ENCODE data around the gene PTPRCAP.
"Not testable (repeated sequence)": the region's sequence is repeated elsewhere in the genome, so short reads cannot be mapped to it uniquely, and the experiment has no call there.

PTPRCAP gene, protein sequence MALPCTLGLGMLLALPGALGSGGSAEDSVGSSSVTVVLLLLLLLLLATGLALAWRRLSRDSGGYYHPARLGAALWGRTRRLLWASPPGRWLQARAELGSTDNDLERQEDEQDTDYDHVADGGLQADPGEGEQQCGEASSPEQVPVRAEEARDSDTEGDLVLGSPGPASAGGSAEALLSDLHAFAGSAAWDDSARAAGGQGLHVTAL

DNA sequence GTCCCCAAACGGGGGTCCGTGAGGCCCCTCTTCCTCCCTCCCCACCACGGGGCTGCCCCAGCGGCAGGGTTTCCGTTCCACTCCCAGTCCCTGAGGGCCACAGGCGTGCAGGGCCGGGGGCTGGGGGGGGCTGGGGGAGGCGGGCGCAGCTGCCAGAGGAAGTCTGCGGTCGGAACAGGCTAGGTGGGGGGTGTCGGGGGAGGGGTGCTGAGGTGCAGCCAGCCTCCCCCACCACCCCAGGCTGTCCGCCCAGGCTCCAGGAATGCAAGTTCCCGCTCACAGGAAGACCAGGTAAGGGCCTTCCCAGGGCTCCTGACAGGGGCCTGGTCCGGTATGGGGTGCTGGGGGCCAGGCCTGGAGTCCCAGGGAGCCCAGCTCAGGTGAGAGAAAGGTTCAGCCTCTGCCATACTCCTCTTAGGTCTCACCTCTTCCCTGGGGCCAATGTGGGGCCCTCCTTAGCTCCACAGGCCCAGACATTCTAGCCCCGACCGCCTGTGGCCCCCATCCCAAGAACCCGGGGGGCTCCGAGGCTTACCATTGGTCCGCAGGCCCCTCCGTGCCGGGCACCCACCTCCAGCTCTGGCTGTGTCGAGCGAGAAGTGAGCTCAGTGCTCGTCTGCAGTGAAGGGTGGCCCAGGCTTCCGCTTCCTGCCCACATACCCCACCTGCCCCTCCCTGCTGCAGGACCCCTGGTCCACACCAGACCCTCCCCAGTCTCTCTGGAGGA lies at the start of gene PTPRCAP:
Gene PTPRCAP, minus strand, starts transcription at position 601 of the 727 bp plus-strand sequence. Its CDS starts 63 bp downstream, at position 538.
- Histone ChIP-seq H2AFZ (ENCODE audit: low read depth, low read length) (no peak within 1 kb of the TSS), H3K4me3 (ENCODE audit: low read length) (no peak within 1 kb of the TSS), H3K9me3 (ENCODE audit: low read length) (no peaks in the 10 kb centered on the region), H3K36me3 (ENCODE audit: insufficient read depth, low read length) (peaks cover 53% of the 10 kb centered on the region), H3K4me1 (ENCODE audit: insufficient read depth, low read length) (peaks cover under 1% of the 10 kb centered on the region), H3K27me3 (ENCODE audit: insufficient read depth, low read length) (no peaks in the 10 kb centered on the region)

DNA sequence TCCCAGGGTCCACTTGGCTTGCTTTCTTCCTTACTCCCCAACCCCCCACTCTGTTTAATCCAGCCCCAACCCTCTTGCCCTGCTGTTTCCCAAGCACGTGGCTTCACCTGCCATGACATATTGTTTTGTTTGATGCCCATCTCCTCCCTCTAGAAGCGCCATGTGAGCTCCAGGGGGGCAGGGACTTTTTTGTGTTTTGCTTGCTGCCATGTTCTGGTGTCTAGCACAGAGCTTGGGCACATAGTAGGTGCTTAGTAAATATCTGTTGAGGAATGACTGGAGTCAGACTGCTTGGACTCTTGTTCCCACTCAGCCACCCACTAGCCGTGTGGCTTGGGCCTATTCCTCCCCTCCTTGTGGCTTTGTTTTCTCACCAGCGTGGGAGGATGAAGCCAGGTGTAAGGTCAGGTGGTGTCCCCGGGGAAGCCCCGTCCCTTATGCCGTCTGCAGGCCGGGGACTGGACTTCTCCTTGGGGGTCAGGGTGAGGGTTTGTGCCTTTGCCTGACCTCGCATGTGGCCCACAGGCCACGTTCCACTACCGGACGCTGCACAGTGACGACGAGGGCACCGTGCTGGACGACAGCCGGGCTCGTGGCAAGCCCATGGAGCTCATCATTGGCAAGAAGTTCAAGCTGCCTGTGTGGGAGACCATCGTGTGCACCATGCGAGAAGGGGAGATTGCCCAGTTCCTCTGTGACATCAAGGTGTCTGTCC lies 49.2 kb upstream of the PTPRCAP start:
- Histone ChIP-seq H3K4me1 (ENCODE audit: insufficient read depth, low read length) (peaks cover 12% of the 10 kb centered on the region), H3K36me3 (ENCODE audit: insufficient read depth, low read length) (peaks cover 30% of the 10 kb centered on the region), H3K27me3 (ENCODE audit: insufficient read depth, low read length) (no peaks in the 10 kb centered on the region), H3K9me3 (ENCODE audit: low read length) (no peaks in the 10 kb centered on the region), H2AFZ (ENCODE audit: low read depth, low read length) (no peak overlapping the region), H3K4me3 (ENCODE audit: low read length) (no peak overlapping the region)

DNA sequence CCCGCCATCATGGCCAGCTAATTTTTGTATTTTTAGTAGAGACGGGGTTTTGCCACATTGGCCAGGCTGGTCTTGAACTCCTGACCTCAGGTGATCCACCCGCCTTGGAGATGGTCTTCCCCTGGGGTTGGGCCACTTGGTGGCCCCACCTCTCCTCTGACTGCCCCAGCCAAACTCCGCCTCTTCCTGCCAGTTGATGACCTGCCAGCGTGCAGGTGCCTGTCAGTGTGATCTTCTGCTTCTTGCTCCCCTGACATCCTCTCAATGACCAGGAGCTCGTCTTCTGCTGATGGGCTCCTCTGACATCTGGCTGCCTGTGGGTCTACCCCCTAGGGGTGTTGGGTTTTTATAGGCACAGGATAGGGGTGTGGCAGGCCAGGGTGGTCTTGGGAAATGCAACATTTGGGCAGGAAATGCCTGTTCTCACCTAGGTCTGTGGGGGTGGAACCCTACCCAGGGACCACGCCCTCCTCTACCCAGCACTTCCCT lies 48.4 kb upstream of the PTPRCAP start:
- not testable (repeated sequence) for H3K27me3 ChIP-seq (ENCODE audit: insufficient read depth, low read length); H3K9me3 ChIP-seq (ENCODE audit: low read length); H2AFZ ChIP-seq (ENCODE audit: low read depth, low read length); H3K4me3 ChIP-seq (ENCODE audit: low read length)
- peaks cover 23% of the 10 kb centered on the region for H3K36me3 ChIP-seq (ENCODE audit: insufficient read depth, low read length)
- H3K4me1 ChIP-seq (ENCODE audit: insufficient read depth, low read length), result peaks cover 10% of the 10 kb centered on the region

DNA sequence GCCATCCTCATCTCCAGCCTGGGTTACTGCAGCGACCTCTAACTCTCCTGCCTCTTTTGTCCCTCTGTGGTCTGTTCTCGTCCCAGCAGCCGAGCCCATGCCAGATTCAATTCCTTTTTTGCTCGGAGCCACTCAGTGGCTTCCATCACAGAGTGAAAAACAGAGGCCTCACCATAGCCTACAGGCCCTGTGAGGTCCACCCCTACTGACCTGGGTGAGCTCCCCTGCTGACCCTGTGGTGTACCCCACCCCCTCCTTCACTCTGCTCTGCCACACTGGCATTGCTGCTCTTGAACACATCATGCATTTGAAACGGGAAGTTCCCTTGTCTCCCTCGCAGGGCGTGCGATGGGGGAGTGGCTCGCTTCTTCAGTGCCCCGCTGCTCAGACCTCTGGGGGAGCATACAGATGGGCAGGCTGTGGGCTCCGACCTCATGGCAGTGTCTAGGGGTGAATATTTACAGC lies 47.4 kb upstream of the PTPRCAP start:
- Histone ChIP-seq H3K27me3 (ENCODE audit: insufficient read depth, low read length) (no peaks in the 10 kb centered on the region), H3K36me3 (ENCODE audit: insufficient read depth, low read length) (peaks cover 14% of the 10 kb centered on the region), H3K4me1 (ENCODE audit: insufficient read depth, low read length) (peaks cover 6% of the 10 kb centered on the region), H2AFZ (ENCODE audit: low read depth, low read length) (no peak overlapping the region), H3K4me3 (ENCODE audit: low read length) (no peak overlapping the region), H3K9me3 (ENCODE audit: low read length) (no peaks in the 10 kb centered on the region)

DNA sequence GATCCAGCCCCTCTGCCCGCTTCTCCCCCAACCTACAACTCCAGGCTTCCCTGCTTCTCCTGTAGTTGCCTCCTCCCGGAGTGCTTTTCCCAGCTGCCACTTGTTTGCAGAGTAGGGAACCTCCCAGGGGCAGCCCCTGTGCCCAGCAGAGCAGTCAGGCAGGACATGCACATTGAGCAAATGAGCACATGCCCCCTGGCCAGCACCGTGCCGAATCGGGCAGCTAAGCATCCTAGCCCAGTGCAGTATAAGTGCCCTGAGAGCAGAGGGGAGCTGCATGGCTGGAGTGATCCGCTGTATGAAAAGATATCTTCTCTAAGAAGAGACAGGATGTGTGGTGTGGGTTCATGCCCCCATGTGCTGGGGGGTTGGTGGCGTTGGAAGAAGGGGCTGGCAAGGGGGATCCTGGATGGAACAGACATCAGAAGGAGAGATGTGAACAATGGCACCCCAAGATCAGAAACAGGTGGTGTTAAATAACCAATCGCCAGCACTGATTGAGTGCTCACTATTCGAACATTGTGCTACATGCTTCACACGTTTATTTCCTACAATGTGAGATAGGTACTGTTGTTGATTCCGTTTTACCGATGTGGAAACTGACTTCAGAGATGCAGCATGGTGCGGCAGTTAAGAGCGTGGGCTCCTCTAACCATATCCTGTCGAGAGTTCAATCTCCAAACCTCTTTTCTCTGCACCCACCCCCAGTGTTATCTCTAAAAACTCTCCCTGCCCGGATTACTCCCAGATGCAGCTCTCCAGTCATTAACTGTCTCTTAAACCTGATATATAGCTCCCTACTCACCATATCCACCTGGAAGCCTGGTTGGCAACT lies 46.6 kb upstream of the PTPRCAP start:
- Histone ChIP-seq H3K9me3 (ENCODE audit: low read length) (no peaks in the 10 kb centered on the region), H2AFZ (ENCODE audit: low read depth, low read length) (no peak overlapping the region), H3K4me1 (ENCODE audit: insufficient read depth, low read length) (peaks cover 6% of the 10 kb centered on the region), H3K27me3 (ENCODE audit: insufficient read depth, low read length) (no peaks in the 10 kb centered on the region), H3K36me3 (ENCODE audit: insufficient read depth, low read length) (peaks cover 11% of the 10 kb centered on the region), H3K4me3 (ENCODE audit: low read length) (peak overlapping the region; percentile 58)

DNA sequence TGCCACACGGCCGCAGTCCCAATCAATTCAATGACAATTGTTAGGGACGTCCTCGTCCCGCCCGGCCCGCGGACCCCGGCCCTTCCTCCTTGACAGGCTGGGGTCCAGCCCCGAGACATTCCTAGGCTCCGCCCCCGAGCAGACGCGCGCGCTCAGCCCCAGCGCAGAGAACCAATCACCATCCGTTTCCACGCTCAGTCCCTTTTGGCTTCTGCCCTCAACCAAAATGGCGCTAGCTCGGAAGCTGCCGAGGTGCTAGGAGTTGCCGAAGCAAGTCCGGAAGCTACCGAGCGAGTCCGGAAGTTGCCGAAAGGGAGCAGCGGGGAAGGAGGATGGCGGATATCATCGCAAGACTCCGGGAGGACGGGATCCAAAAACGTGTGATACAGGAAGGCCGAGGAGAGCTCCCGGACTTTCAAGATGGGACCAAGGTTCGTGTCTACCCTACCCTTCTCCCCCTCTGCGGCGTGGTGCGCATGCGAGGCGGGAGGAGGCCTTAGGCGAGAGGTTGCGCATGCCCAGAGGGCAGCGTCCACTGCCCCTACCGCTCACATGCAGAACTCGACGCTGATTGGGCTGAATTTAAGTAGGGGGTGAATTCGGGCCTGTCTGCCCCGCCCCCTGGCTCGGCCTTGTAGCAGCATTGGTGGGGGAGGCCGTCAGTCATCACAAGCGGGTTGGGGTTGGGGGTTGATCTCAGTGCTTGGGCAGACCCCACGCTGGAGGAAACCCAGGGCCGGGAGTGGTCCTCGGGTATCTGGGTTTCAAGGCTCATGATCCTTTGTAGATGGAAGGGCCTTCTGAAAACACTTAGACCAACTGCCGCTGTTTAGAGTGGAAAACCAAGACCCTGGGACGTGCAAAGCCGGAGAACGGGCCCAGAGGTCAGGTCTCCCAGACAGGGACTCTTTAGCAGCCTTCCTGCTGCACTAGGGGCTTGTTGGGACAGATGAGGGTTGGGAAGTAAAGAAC lies 45.6 kb upstream of the PTPRCAP start, which contains the start of gene AIP:
Gene AIP, plus strand, starts transcription at position 200 of the 972 bp plus-strand sequence. Its CDS starts 133 bp downstream, at position 333.
- Histone ChIP-seq H3K27me3 (ENCODE audit: insufficient read depth, low read length) (no peaks in the 10 kb centered on the region), H3K9me3 (ENCODE audit: low read length) (no peaks in the 10 kb centered on the region), H2AFZ (ENCODE audit: low read depth, low read length) (peak within 1 kb of the TSS; percentile 64), H3K4me3 (ENCODE audit: low read length) (peak within 1 kb of the TSS; percentile 58), H3K4me1 (ENCODE audit: insufficient read depth, low read length) (peaks cover 6% of the 10 kb centered on the region), H3K36me3 (ENCODE audit: insufficient read depth, low read length) (peaks cover 9% of the 10 kb centered on the region)

DNA sequence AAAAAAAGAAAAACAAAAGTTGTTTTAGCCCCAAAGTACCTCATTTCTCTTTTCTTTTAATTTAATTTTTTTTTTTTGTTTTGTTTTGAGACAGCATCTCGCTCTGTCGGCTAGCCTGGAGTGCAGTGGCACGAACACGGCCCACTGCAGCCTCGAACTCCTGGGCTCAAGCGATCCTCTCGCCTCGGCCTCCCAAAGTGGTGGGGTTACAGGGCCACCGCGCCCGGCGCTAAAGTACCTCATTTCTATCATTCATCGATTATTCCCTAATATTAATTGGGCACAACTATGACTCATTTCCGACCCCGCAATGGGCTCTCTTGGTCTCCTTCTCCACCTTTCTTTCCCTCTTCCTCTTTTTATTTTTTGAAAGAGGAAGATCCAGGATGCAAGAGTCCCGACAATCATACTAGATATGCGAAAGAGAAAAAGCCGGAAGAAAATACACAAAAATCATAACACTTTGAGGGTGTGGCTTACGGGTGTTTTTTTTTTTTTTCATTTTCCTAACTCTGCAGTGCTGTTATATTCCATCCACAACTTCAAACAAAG lies 44.9 kb upstream of the PTPRCAP start:
- H3K4me1 ChIP-seq (ENCODE audit: insufficient read depth, low read length), result peaks cover 6% of the 10 kb centered on the region
- peaks cover 5% of the 10 kb centered on the region for H3K36me3 ChIP-seq (ENCODE audit: insufficient read depth, low read length)
- no peaks in the 10 kb centered on the region for H3K9me3 ChIP-seq (ENCODE audit: low read length)
- peak overlapping the region; percentile 64 for H2AFZ ChIP-seq (ENCODE audit: low read depth, low read length)
- H3K4me3 ChIP-seq (ENCODE audit: low read length), result peak overlapping the region; percentile 58
- H3K27me3 ChIP-seq (ENCODE audit: insufficient read depth, low read length), result no peaks in the 10 kb centered on the region

DNA sequence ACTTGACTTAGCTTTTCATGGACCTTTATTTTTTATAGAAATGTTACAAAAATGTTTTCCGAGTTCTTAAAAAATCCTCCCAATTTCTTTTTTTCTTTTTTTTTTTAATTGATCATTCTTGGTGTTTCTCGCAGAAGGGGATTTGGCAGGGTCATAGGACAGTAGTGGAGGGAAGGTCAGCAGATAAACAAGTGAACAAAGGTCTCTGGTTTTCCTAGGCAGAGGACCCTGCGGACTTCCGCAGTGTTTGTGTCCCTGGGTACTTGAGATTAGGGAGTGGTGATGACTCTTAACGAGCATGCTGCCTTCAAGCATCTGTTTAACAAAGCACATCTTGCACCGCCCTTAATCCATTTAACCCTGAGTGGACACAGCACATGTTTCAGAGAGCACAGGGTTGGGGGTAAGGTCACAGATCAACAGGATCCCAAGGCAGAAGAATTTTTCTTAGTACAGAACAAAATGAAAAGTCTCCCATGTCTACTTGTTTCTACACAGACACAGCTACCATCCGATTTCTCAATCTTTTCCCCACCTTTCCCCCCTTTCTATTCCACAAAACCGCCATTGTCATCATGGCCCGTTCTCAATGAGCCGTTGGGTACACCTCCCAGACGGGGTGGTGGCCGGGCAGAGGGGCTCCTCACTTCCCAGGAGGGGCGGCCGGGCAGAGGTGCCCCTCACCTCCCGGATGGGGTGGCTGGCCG lies 40.0 kb upstream of the PTPRCAP start:
- not testable (repeated sequence) for H3K4me1 ChIP-seq (ENCODE audit: insufficient read depth, low read length); H3K4me3 ChIP-seq (ENCODE audit: low read length)

DNA sequence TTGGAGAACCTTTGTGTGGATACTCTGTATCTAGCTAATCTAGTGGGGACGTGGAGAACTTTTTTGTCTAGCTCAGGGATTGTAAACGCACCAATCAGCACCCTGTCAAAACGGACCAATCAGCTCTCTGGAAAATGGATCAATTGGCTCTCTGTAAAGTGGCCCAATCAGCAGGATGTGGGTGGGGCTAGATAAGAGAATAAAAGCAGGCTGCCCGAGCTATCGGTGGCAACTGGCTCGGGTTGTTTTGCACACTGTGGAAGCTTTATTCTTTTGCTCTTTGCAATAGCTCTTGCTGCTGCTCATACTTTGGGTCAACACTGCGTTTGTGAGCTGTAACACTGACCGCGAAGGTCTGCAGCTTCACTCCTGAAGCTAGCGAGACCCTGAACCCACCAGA lies 39.2 kb upstream of the PTPRCAP start:
- not testable (repeated sequence) for H2AFZ ChIP-seq (ENCODE audit: low read depth, low read length); H3K9me3 ChIP-seq (ENCODE audit: low read length); H3K4me1 ChIP-seq (ENCODE audit: insufficient read depth, low read length); H3K36me3 ChIP-seq (ENCODE audit: insufficient read depth, low read length); H3K4me3 ChIP-seq (ENCODE audit: low read length); H3K27me3 ChIP-seq (ENCODE audit: insufficient read depth, low read length)

More for the DNA sequence above, 40.0 kb upstream of the PTPRCAP start:
- not testable (repeated sequence) for H3K9me3 ChIP-seq (ENCODE audit: low read length); H3K27me3 ChIP-seq (ENCODE audit: insufficient read depth, low read length); H3K36me3 ChIP-seq (ENCODE audit: insufficient read depth, low read length); H2AFZ ChIP-seq (ENCODE audit: low read depth, low read length)

DNA sequence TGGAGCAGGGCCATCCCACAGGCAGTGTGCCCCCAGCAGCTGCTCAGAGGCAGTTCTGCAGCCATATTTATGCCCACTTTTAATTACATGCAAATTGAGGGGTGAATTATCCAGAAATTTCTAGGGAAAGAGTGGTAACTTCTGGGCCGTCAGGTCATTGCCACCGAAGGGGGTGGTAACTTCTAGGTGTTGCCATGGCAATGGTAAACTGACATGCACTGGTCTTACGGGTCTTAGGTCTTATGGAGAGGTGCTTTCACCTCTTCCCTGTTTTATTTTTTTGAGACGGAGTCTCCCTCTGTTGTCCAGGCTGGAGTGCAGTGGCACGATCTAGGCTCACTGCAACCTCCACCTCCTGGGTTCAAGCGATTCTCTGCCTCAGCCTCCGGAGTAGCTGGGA lies 35.4 kb upstream of the PTPRCAP start:
- H3K27me3 ChIP-seq (ENCODE audit: insufficient read depth, low read length), result no peaks in the 10 kb centered on the region
- no peak overlapping the region for H3K4me3 ChIP-seq (ENCODE audit: low read length)
- H3K4me1 ChIP-seq (ENCODE audit: insufficient read depth, low read length), result peaks cover 9% of the 10 kb centered on the region
- no peaks in the 10 kb centered on the region for H3K9me3 ChIP-seq (ENCODE audit: low read length)
- H2AFZ ChIP-seq (ENCODE audit: low read depth, low read length), result no peak overlapping the region
- no peaks in the 10 kb centered on the region for H3K36me3 ChIP-seq (ENCODE audit: insufficient read depth, low read length)

DNA sequence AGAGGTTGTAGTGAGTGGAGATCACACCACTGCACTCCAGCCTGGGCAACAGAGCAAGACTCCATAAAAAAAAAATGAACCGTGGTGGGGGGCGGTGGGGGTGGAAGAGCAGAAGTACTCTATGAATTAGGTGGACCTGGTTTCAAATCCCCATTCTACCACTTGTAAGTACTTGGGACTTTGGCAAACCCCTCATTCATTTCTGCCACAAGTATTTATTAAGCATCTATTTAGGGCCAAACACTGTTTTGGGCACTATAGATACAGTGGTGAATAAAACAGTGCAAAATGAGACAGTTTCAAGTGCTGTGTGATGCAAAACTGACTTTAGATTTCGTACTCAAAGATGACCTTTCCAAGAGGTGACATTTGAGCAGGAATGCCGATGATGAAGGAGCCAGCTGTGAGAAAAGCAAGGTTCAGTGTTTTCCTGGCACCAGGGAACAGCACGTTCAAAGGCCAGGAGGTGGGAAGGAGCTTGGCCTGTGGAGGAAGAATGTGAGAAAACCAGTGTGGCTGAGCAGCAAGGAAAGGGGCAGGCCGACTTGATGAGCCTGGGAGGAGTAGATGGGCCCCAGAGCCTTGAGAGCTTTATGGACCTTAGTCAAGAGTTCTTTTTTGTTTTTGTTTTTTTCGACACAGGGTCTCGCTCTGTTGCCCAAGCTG lies 33.0 kb upstream of the PTPRCAP start:
- H3K36me3 ChIP-seq (ENCODE audit: insufficient read depth, low read length), result no peaks in the 10 kb centered on the region
- no peak overlapping the region for H3K4me3 ChIP-seq (ENCODE audit: low read length)
- H2AFZ ChIP-seq (ENCODE audit: low read depth, low read length), result no peak overlapping the region
- no peaks in the 10 kb centered on the region for H3K9me3 ChIP-seq (ENCODE audit: low read length)
- H3K4me1 ChIP-seq (ENCODE audit: insufficient read depth, low read length), result peaks cover 15% of the 10 kb centered on the region
- no peaks in the 10 kb centered on the region for H3K27me3 ChIP-seq (ENCODE audit: insufficient read depth, low read length)

Data from neuron (in vitro differentiated cells).